Measurements from ENCODE around the gene USO1. TPM values are rescaled to one million over a fixed set of nuclear protein-coding genes. Genes with fewer than 3 reads are reported as not detected.

The USO1 gene
- total RNA-seq, 3 donors from 2014 or later = 44.3 to 65.8 (median 55.9) TPM

GRCh38 chr4:75696071-75696470, 28.3 kb upstream of the USO1 start:
- H3K4me1 ChIP-seq (ENCODE audit: low read depth) = peaks cover 6% of the 10 kb centered on the region
- H3K36me3 ChIP-seq (ENCODE audit: low read depth) = no peaks in the 10 kb centered on the region
- no peak for TF ChIP-seq CTCF (IDR thresholded peaks at IDR 0.05)
- ATAC-seq (peak; percentile 98), DNase-seq (peak in 1 of 3 donors; percentile 76)
- no peak overlapping the region for H3K4me3 ChIP-seq
- no peaks in the 10 kb centered on the region for H3K9me3 ChIP-seq
- intact Hi-C loops (cut with DNase I, micrococcal nuclease) = no loop called here

DNA sequence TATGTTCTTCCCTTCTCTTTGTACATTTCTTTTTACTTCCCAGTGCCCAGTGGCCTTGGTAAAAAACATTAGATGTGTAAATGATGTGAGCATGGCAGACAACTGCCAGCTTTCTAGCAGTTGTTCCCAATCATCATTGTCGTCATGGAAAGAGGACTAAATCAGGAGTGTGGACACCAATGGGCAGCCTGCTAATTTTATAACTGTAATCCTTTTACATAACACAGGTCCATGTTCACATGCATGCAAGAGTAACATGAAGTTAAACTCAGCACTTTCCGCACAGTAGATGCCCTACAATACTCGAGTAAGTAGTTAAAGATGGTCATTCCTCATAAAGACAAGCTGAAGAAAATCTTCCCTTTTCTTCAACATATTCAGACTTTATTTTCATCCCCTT, 27.8 kb upstream of the USO1 start:
- intact Hi-C loops (cut with DNase I, micrococcal nuclease) = no loop called here
- ATAC-seq = no peak
- DNase-seq = no peak
- no peak overlapping the region for H3K4me3 ChIP-seq
- H3K36me3 ChIP-seq (ENCODE audit: low read depth) = no peaks in the 10 kb centered on the region
- no peak for TF ChIP-seq CTCF (IDR thresholded peaks at IDR 0.05)
- H3K9me3 ChIP-seq = no peaks in the 10 kb centered on the region
- peaks cover 6% of the 10 kb centered on the region for H3K4me1 ChIP-seq (ENCODE audit: low read depth)

- no peak overlapping the region for H3K4me3 ChIP-seq
- H3K4me1 ChIP-seq (ENCODE audit: low read depth) = peaks cover 19% of the 10 kb centered on the region
- no peaks in the 10 kb centered on the region for H3K36me3 ChIP-seq (ENCODE audit: low read depth)
- intact Hi-C loops (cut with DNase I, micrococcal nuclease) = no loop called here
- TF ChIP-seq CTCF (IDR thresholded peaks at IDR 0.05) = no peak
- ATAC-seq (peak; percentile 28), DNase-seq (no peak)
- no peaks in the 10 kb centered on the region for H3K9me3 ChIP-seq
Measured at GRCh38 chr4:75698162-75698962, 26.0 kb upstream of the USO1 start.

DNA sequence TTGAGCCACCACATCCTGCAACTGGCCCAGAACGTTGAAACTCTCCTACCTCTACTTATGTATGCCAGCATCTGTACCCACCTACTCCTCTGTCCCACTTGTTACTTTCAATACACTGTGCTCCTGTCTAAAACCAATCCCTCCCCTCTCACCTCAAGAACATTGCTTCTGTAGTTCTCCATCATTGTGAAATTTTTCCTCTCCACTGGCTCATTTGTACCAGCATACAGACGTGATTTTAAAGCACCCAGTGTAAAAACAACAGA, 25.5 kb upstream of the USO1 start:
- intact Hi-C loops (cut with DNase I, micrococcal nuclease) = no loop called here
- H3K4me3 ChIP-seq = no peak overlapping the region
- TF ChIP-seq CTCF (IDR thresholded peaks at IDR 0.05) = no peak
- ATAC-seq (no peak), DNase-seq (no peak)
- no peaks in the 10 kb centered on the region for H3K9me3 ChIP-seq
- no peaks in the 10 kb centered on the region for H3K36me3 ChIP-seq (ENCODE audit: low read depth)
- H3K4me1 ChIP-seq (ENCODE audit: low read depth) = peaks cover 23% of the 10 kb centered on the region

DNA sequence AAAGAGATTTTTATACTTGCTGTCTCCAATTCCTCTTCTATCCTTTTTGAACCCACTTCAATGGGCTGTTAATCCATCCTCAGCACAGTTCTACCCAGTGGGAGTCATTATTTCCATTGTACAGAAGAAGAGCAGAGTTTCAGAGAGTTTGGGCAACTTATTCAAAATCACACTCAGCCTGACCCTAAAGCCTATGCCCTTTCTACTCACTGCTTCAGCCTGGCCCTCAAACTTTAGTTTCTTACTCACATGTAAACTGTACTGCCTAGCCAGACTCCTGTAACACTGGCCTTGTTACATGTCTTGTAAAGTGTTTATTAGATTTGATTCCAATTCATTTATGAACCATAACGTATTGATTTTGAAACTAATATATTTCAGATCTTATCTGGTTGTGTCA, 25.1 kb upstream of the USO1 start:
- H3K9me3 ChIP-seq = no peaks in the 10 kb centered on the region
- ATAC-seq (no peak), DNase-seq (no peak)
- H3K4me3 ChIP-seq = no peak overlapping the region
- H3K4me1 ChIP-seq (ENCODE audit: low read depth) = peaks cover 23% of the 10 kb centered on the region
- no peak for TF ChIP-seq CTCF (IDR thresholded peaks at IDR 0.05)
- no peaks in the 10 kb centered on the region for H3K36me3 ChIP-seq (ENCODE audit: low read depth)
- intact Hi-C loops (cut with DNase I, micrococcal nuclease) = no loop called here
